ENCODE results near the gene ACOXL. TPM values are rescaled to one million over a fixed set of nuclear protein-coding genes. Genes with fewer than 3 reads are reported as not detected.

The ACOXL gene
- total and polyA plus RNA-seq, 2 of the 8 experiments (the other 6 are each of a cell fraction or from before 2014, with no cell fraction given) = 11.4 to 20.6 TPM

DNA sequence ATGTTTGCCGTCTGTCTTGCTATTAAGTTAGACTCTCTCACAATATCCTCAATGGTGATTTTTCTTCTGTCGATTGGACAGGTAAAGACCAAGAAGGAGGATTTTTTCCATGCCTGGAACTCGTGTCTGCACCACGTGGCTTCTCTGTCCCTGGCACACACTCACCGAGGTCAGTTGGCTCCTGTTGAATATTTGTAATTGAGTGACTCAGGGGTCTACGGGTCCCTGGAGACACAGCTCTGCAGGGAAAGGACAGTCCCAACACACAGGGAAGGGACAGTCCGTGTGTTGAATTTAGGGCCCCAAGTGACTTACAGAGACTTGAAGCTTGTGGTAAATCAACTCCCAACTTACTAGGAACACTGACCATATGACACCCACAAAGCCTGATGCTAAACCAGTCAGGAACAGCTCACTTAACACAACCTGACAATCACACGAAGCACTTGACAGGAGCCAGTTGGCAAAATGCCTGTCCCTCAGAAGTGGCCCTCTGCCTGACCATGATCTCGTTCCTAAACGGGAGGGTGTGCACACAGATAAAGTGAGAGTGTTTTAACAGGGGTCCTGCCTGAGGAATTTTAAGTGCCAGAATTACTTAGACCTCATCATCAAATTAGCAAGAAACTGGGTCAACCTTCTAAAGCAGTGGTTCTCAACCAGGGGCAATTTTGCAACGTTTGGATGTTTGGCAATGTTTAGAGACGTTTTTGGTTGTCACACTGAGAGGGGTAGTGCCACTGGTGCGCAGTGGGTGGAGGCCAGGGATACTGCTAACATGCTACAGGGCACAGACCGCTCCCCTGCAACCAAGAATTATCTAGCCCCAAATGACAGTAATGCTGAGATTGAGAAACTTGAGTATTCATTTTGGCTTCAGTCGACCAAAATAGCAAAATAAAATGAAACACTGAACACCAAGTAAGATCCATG, 299.4 kb downstream of the ACOXL start (continued):
- no peak for TF ChIP-seq POLR2AphosphoS5 (IDR thresholded peaks at IDR 0.05; ENCODE audit: low read depth, low read length)
- TF ChIP-seq SIRT6 (IDR thresholded peaks at IDR 0.05; ENCODE audit: low read length) = no peak
- TF ChIP-seq RBBP5 (IDR thresholded peaks at IDR 0.05; ENCODE audit: borderline replicate concordance, low read depth, low read length) = no peak
- TF ChIP-seq TAF1 (IDR thresholded peaks at IDR 0.05; ENCODE audit: low read depth, low read length) = no peak
- TF ChIP-seq KDM4A (IDR thresholded peaks at IDR 0.05; ENCODE audit: low read depth, low read length, severe bottlenecking) = no peak
- TF ChIP-seq EGR1 (IDR thresholded peaks at IDR 0.05; ENCODE audit: borderline replicate concordance, low read depth, low read length) = no peak
